GM21367 (cell line): ENCODE measurements around the gene SEC31A.

Source experiments
- ATAC-seq: cut with Tn5 transposase; IDR thresholded peaks from one replicate; pipeline ENCODE4 v1.9.1; 2021; ENCODE audit not compliant: unreplicated experiment

SEC31A gene

GRCh38 chr4:82776925-82777542 is 113.9 kb downstream of the SEC31A start:
- ATAC-seq = no peak

- no peak for ATAC-seq
These were observed 115.7 kb downstream of the SEC31A start for GRCh38 chr4:82775243-82775642.

GRCh38 chr4:82774711-82775171 is 116.2 kb downstream of the SEC31A start:
- ATAC-seq = no peak

- no peak for ATAC-seq
These were observed 117.9 kb downstream of the SEC31A start for GRCh38 chr4:82773057-82773456.

GRCh38 chr4:82770607-82771006 is 120.3 kb downstream of the SEC31A start:
- ATAC-seq = no peak
